ENCODE results near the gene IRX2.

The IRX2 gene

GRCh38 chr5:2711446-2712425 is 39.7 kb downstream of the IRX2 start:
- FAIRE-seq, result no peak

GRCh38 chr5:2710910-2711309 is 40.6 kb downstream of the IRX2 start:
- FAIRE-seq, result peak; percentile 57

GRCh38 chr5:2709976-2710689 is 41.3 kb downstream of the IRX2 start:
- FAIRE-seq, result no peak

GRCh38 chr5:2708751-2709150 is 42.7 kb downstream of the IRX2 start:
- no peak for FAIRE-seq

- no peak for FAIRE-seq
Observed at GRCh38 chr5:2708132-2708531, 43.3 kb downstream of the IRX2 start.

- FAIRE-seq, result no peak
Observed at GRCh38 chr5:2705861-2706260, 45.6 kb downstream of the IRX2 start.

- no peak for FAIRE-seq
Observed at GRCh38 chr5:2704806-2705645, 46.5 kb downstream of the IRX2 start.

GRCh38 chr5:2704111-2704510 is 47.4 kb downstream of the IRX2 start:
- FAIRE-seq, result no peak

GRCh38 chr5:2703615-2704014 is 47.9 kb downstream of the IRX2 start:
- FAIRE-seq, result no peak

GRCh38 chr5:2703041-2703440 is 48.4 kb downstream of the IRX2 start:
- FAIRE-seq, result no peak

GRCh38 chr5:2702096-2702879 is 49.2 kb downstream of the IRX2 start:
- no peak for FAIRE-seq

GRCh38 chr5:2701592-2701991 is 49.9 kb downstream of the IRX2 start:
- no peak for FAIRE-seq

- FAIRE-seq, result no peak
Observed at GRCh38 chr5:2700876-2701275, 50.6 kb downstream of the IRX2 start.

- FAIRE-seq, result no peak
Observed at GRCh38 chr5:2699686-2700085, 51.8 kb downstream of the IRX2 start.

- no peak for FAIRE-seq
Observed at GRCh38 chr5:2699231-2699630, 52.2 kb downstream of the IRX2 start.

GRCh38 chr5:2698581-2698980 is 52.9 kb downstream of the IRX2 start:
- no peak for FAIRE-seq

GRCh38 chr5:2697446-2698200 is 53.9 kb downstream of the IRX2 start:
- FAIRE-seq, result no peak

GRCh38 chr5:2697041-2697440 is 54.4 kb downstream of the IRX2 start:
- FAIRE-seq, result no peak

Measured in A204.1 (cell line).